ENCODE data around the gene GPBP1. TPM values are rescaled to one million over a fixed set of nuclear protein-coding genes. Genes with fewer than 3 reads are reported as not detected.

The GPBP1 gene
- total and polyA plus RNA-seq, 2 of the 4 experiments (the other 2 are of a cell fraction): 24.3 to 29.2 TPM

- Histone ChIP-seq H3K4ac (ENCODE audit: low read depth, low read length) (peak overlapping the region; percentile 33; the same call in 1 of the 2 replicates), H2BK20ac (ENCODE audit: low read depth, low read length) (no peak overlapping the region), H3K4me3 (ENCODE audit: insufficient read depth, low read depth, low read length) (peak overlapping the region; percentile 93), H3K9ac (ENCODE audit: low read depth, low read length) (peak overlapping the region; percentile 73; the same call in 1 of the 2 replicates), H3K23ac (ENCODE audit: low read depth, low read length) (peak overlapping the region; percentile 83), H2BK5ac (ENCODE audit: low read depth, low read length, poor library complexity, severe bottlenecking) (peak overlapping the region; percentile 95), H2AK5ac (ENCODE audit: low read depth, low read length) (no peak overlapping the region), H2BK15ac (ENCODE audit: low read depth, low read length) (no peak overlapping the region), H3K36me3 (ENCODE audit: control insufficient read depth, insufficient read depth, low read length) (no peaks in the 10 kb centered on the region), H3K4me2 (ENCODE audit: low read depth, low read length) (peak overlapping the region; percentile 99), H2AK9ac (replicated peaks; ENCODE audit: low read depth, low read length, poor library complexity) (peak overlapping the region; percentile 26), H3K27me3 (ENCODE audit: control insufficient read depth, insufficient read depth, low read length) (no peaks in the 10 kb centered on the region), H4K20me1 (ENCODE audit: insufficient read depth, low read length) (peaks cover 26% of the 10 kb centered on the region), H3K56ac (ENCODE audit: extremely low read depth, insufficient read depth, low read length) (no peak overlapping the region), H3K79me1 (ENCODE audit: low read depth in 1 of 2, low read length in 2 of 2) (peaks cover 4 to 14% of the 10 kb centered on the region in 2 experiments; a peak in 3 of 4 replicates), H2BK120ac (ENCODE audit: low read depth, low read length) (no peak overlapping the region), H3K9me3 (ENCODE audit: control insufficient read depth, insufficient read depth, low read length) (no peaks in the 10 kb centered on the region), H4K5ac (ENCODE audit: low read depth, low read length) (no peak overlapping the region; the same call in 1 of the 2 replicates), H3K27ac (ENCODE audit: insufficient read depth, low read length) (no peak overlapping the region), H4K8ac (ENCODE audit: low read depth in 2 of 2, low read length in 2 of 2) (peak overlapping the region in 1 of 2 experiments; percentile 47; a peak in 1 of 4 replicates), H2AFZ (replicated peaks; ENCODE audit: low read length, poor library complexity) (peak overlapping the region; percentile 86), H3K14ac (replicated peaks; ENCODE audit: low read depth, low read length) (no peak overlapping the region; the same call in 1 of the 2 replicates), H3K9me1 (ENCODE audit: insufficient read depth, low read length) (no peaks in the 10 kb centered on the region), H3K4me1 (ENCODE audit: control insufficient read depth, insufficient read depth, low read length) (no peaks in the 10 kb centered on the region; the same call in 1 of the 2 replicates), H4K91ac (ENCODE audit: insufficient read depth, low read depth, low read length) (no peak overlapping the region), H3K18ac (ENCODE audit: low read depth, low read length) (peak overlapping the region; percentile 55; the same call in 1 of the 2 replicates)
- POLR2A ChIA-PET (ENCODE audit: unreplicated experiment): no interaction called here
- BruUV-seq (replicated peaks): no TSS peak
- in situ Hi-C loops (cut with MboI; ENCODE audit: low sequenced_read_pairs): no loop called here
- DNase-seq (peak; percentile 54), ATAC-seq (ENCODE audit: low read depth) (no peak)
- dilution Hi-C loops (cut with HindIII; ENCODE audit: low sequenced_read_pairs, unreplicated experiment): no loop called here
- no CpG with 5 or more reads among the region's 16 CpGs for WGBS, 2 experiments (ENCODE audit: extremely low coverage in 2 of 2, insufficient read length in 1 of 2)
- CTCF ChIA-PET: no interaction called here
- intact Hi-C loops (cut with micrococcal nuclease): loop anchor here (2.0 kb wide), 1 partner anchor 49 kb away; no protein-coding TSS in a partner anchor
- TF ChIP-seq RAD21 (IDR thresholded peaks at IDR 0.05; ENCODE audit: low read length): no peak
- TF ChIP-seq MXI1 (IDR thresholded peaks at IDR 0.05; ENCODE audit: borderline replicate concordance, low read depth, low read length): no peak
- TF ChIP-seq, protein P1, sequence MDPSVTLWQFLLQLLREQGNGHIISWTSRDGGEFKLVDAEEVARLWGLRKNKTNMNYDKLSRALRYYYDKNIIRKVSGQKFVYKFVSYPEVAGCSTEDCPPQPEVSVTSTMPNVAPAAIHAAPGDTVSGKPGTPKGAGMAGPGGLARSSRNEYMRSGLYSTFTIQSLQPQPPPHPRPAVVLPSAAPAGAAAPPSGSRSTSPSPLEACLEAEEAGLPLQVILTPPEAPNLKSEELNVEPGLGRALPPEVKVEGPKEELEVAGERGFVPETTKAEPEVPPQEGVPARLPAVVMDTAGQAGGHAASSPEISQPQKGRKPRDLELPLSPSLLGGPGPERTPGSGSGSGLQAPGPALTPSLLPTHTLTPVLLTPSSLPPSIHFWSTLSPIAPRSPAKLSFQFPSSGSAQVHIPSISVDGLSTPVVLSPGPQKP (IDR thresholded peaks at IDR 0.05; ENCODE audit: borderline replicate concordance, low read depth, low read length): no peak
- TF ChIP-seq, protein P2, sequence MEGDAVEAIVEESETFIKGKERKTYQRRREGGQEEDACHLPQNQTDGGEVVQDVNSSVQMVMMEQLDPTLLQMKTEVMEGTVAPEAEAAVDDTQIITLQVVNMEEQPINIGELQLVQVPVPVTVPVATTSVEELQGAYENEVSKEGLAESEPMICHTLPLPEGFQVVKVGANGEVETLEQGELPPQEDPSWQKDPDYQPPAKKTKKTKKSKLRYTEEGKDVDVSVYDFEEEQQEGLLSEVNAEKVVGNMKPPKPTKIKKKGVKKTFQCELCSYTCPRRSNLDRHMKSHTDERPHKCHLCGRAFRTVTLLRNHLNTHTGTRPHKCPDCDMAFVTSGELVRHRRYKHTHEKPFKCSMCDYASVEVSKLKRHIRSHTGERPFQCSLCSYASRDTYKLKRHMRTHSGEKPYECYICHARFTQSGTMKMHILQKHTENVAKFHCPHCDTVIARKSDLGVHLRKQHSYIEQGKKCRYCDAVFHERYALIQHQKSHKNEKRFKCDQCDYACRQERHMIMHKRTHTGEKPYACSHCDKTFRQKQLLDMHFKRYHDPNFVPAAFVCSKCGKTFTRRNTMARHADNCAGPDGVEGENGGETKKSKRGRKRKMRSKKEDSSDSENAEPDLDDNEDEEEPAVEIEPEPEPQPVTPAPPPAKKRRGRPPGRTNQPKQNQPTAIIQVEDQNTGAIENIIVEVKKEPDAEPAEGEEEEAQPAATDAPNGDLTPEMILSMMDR (conservative IDR thresholded peaks at IDR 0.05; ENCODE audit: low read depth, low read length): no peak
- TF ChIP-seq, protein P3, sequence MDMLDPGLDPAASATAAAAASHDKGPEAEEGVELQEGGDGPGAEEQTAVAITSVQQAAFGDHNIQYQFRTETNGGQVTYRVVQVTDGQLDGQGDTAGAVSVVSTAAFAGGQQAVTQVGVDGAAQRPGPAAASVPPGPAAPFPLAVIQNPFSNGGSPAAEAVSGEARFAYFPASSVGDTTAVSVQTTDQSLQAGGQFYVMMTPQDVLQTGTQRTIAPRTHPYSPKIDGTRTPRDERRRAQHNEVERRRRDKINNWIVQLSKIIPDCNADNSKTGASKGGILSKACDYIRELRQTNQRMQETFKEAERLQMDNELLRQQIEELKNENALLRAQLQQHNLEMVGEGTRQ (IDR thresholded peaks at IDR 0.05; ENCODE audit: low read depth, low read length): no peak
- no peak for TF ChIP-seq CHD1 (IDR thresholded peaks at IDR 0.05; ENCODE audit: low read depth, low read length)
- TF ChIP-seq FOS (IDR thresholded peaks at IDR 0.05; ENCODE audit: low read depth, low read length): peak; percentile 25; the same call in 1 of the 2 replicates
- no peak for TF ChIP-seq POLR2A (IDR thresholded peaks at IDR 0.05; ENCODE audit: low read depth, low read length)
- TF ChIP-seq SMC3 (IDR thresholded peaks at IDR 0.05; ENCODE audit: low read depth, low read length): no peak
- no peak for TF ChIP-seq RFX5 (IDR thresholded peaks at IDR 0.05; ENCODE audit: low read depth, low read length)
- TF ChIP-seq MAZ (IDR thresholded peaks at IDR 0.05; ENCODE audit: borderline replicate concordance, low read depth, low read length): no peak
- 0 out of 2 replicates have a peak, but pooled peaks have one; percentile 22 for TF ChIP-seq BHLHE40 (IDR thresholded peaks at IDR 0.05; ENCODE audit: low read depth, low read length)
- TF ChIP-seq RCOR1 (IDR thresholded peaks at IDR 0.05; ENCODE audit: insufficient replicate concordance, low read length): no peak
- TF ChIP-seq NFE2L2 (IDR thresholded peaks at IDR 0.05; ENCODE audit: low read depth, low read length): no peak
- no peak for TF ChIP-seq CEBPB (IDR thresholded peaks at IDR 0.05; ENCODE audit: low read depth, low read length)
Observed at GRCh38 chr5:57171816-57172465, 1.9 kb upstream of the GPBP1 start.
